HCT116 (cell line): ENCODE measurements around the gene OMP. TPM values are rescaled to one million over a fixed set of nuclear protein-coding genes. Genes with fewer than 3 reads are reported as not detected.

Experiments used
- ATAC-seq: fragments of 200-7000 bp; cut with Tn5 transposase; 2 replicates; pipeline ENCODE4 v1.9.1; 2020; ENCODE audit warnings: mild to moderate bottlenecking, moderate library complexity
- BruUV-seq: library from RNA; stranded (reverse); fragments of 400-500 nt; replicated peaks from 2 replicates; lab custom pipeline; 2021; lab: Mats Ljungman, UMichigan
- CTCF ChIA-PET: fragments of 300-600 bp; sonication (Branson Sonifier 250); formaldehyde crosslinking; loops from one replicate; lab custom pipeline; 2021; ENCODE audit warnings: antibody characterized with exemption; lab: Charles Lee
- POLR2A ChIA-PET: fragments of 300-600, 350-600 bp; sonication (Branson Sonifier 250); formaldehyde crosslinking; loops from one replicate; lab custom pipeline; 2021; ENCODE audit warnings: antibody characterized with exemption; lab: Charles Lee
- RAD21 ChIA-PET, 2 experiments: fragments of 300-600 bp; sonication (Branson Sonifier 250); formaldehyde crosslinking; loops; one replicate each; lab custom pipeline; 2023; ENCODE audit warnings: low total read pairs in 2 of 2; ENCODE audit not compliant: uncharacterized antibody in 2 of 2, unreplicated experiment in 2 of 2, low non-redundant PET in 1 of 2; lab: Charles Lee
- DNase-seq: peaks from one replicate; pipeline ENCODE4 v3.0.0-alpha.2; 2010; ENCODE audit warnings: low read depth, low spot score
- H2AFZ ChIP-seq: fragments of 200-600 bp; shearing (Covaris generic), sonication (generic); 2 replicates; pipeline ENCODE4 v1.6.1; 2017; ENCODE audit warnings: low read depth, mixed run types, mixed read lengths, antibody characterized with exemption, low read length; ENCODE audit not compliant: poor library complexity, severe bottlenecking
- H3K27ac ChIP-seq: 2 replicates; pipeline ENCODE4 v1.5.1; 2012; ENCODE audit warnings: low read depth, low read length
- H3K27me3 ChIP-seq: fragments of 200-600 bp; sonication (generic); 2 replicates; pipeline ENCODE4 v1.6.1; 2016; ENCODE audit warnings: mixed run types, low read length, mixed read lengths; ENCODE audit not compliant: insufficient read depth
- H3K36me3 ChIP-seq, 2 experiments: fragments of 200-500 bp in 1 of 2; fragments of 200-600 bp in 1 of 2; sonication (Bioruptor generic) in 1 of 2; sonication (generic) in 1 of 2; 2 replicates each; pipeline versions ENCODE4 v1.5.1 to v1.6.1; 2014 to 2016; ENCODE audit warnings: low read length in 2 of 2, inconsistent platforms in 1 of 2, mixed read lengths in 1 of 2, mixed run types in 1 of 2; ENCODE audit not compliant: insufficient read depth in 2 of 2, control insufficient read depth in 1 of 2
- H3K4me1 ChIP-seq, 2 experiments: fragments of 200-600 bp in 1 of 2; sonication (generic) in 1 of 2; 2 replicates each; pipeline versions ENCODE4 v1.5.1 to v1.6.1; 2012 to 2017; ENCODE audit warnings: low read length in 2 of 2, inconsistent platforms in 1 of 2, mild to moderate bottlenecking in 1 of 2, mixed read lengths in 1 of 2, mixed run types in 1 of 2, moderate library complexity in 1 of 2; ENCODE audit not compliant: insufficient read depth in 2 of 2, control insufficient read depth in 1 of 2
- H3K4me2 ChIP-seq: fragments of 200-600 bp; sonication (generic); 2 replicates; pipeline ENCODE4 v1.6.1; 2017; ENCODE audit warnings: mixed run types, low read length, mixed read lengths
- H3K4me3 ChIP-seq, 2 experiments: fragments of 200-600 bp in 1 of 2; sonication (generic) in 1 of 2; replicated peaks in 1 of 2; 2 replicates each; pipeline ENCODE4 v1.5.1; 2011 to 2016; ENCODE audit warnings: low read length in 2 of 2, control low read depth in 1 of 2, low read depth in 1 of 2, mild to moderate bottlenecking in 1 of 2, mixed read lengths in 1 of 2, mixed run types in 1 of 2
- H3K79me2 ChIP-seq: fragments of 200-600 bp; sonication (generic); 2 replicates; pipeline ENCODE4 v1.6.1; 2017; ENCODE audit warnings: mild to moderate bottlenecking, mixed run types, low read length, moderate library complexity, mixed read lengths; ENCODE audit not compliant: insufficient read depth
- H3K9ac ChIP-seq: fragments of 200-600 bp; sonication (generic); 2 replicates; pipeline ENCODE4 v1.6.1; 2016; ENCODE audit warnings: low read length, mixed read lengths
- H3K9me2 ChIP-seq: fragments of 200-600 bp; sonication (generic), shearing (Covaris generic); 2 replicates; pipeline ENCODE4 v1.6.1; 2017; ENCODE audit warnings: mixed run types, mild to moderate bottlenecking, moderate library complexity; ENCODE audit not compliant: insufficient read depth
- H3K9me3 ChIP-seq, 2 experiments: fragments of 200-500 bp in 1 of 2; fragments of 200-600 bp in 1 of 2; sonication (Bioruptor generic) in 1 of 2; sonication (generic) in 1 of 2; 2 replicates each; pipeline ENCODE4 v1.6.1; 2014 to 2017; ENCODE audit warnings: low read length in 2 of 2, mixed read lengths in 2 of 2, inconsistent platforms in 1 of 2, low read depth in 1 of 2, mild to moderate bottlenecking in 1 of 2, mixed run types in 1 of 2, moderate library complexity in 1 of 2; ENCODE audit not compliant: control insufficient read depth in 1 of 2, insufficient read depth in 1 of 2
- H4K20me1 ChIP-seq: fragments of 200-600 bp; sonication (generic), shearing (Covaris generic); 2 replicates; pipeline ENCODE4 v1.6.1; 2017; ENCODE audit warnings: mixed run types, mild to moderate bottlenecking, moderate library complexity; ENCODE audit not compliant: insufficient read depth
- CEBPB ChIP-seq: IDR thresholded peaks from 2 replicates; pipeline ENCODE4 v1.6.1; 2012; ENCODE audit warnings: low read depth
- ELF1 ChIP-seq: IDR thresholded peaks from 2 replicates; pipeline ENCODE4 v1.6.1; 2012; ENCODE audit warnings: low read depth, borderline replicate concordance
- JUND ChIP-seq: IDR thresholded peaks from 2 replicates; pipeline ENCODE4 v1.6.1; 2012
- REST ChIP-seq: IDR thresholded peaks from 2 replicates; pipeline ENCODE4 v1.6.1; 2012; ENCODE audit warnings: low read depth
- SIN3A ChIP-seq: IDR thresholded peaks from 2 replicates; pipeline ENCODE4 v1.6.1; 2012; ENCODE audit warnings: low read depth
- SP1 ChIP-seq: IDR thresholded peaks from 2 replicates; pipeline ENCODE4 v1.6.1; 2012; ENCODE audit warnings: low read depth
- SRF ChIP-seq: IDR thresholded peaks from 2 replicates; pipeline ENCODE4 v1.6.1; 2012; ENCODE audit warnings: low read depth
- YY1 ChIP-seq: IDR thresholded peaks from 2 replicates; pipeline ENCODE4 v1.6.1; 2011; ENCODE audit warnings: low read length, low read depth, moderate library complexity, mild to moderate bottlenecking; ENCODE audit not compliant: insufficient replicate concordance; ENCODE audit errors: extremely low read depth
- ZBTB33 ChIP-seq: IDR thresholded peaks from 2 replicates; pipeline ENCODE4 v1.6.1; 2011; ENCODE audit warnings: mild to moderate bottlenecking, low read length, moderate library complexity; ENCODE audit not compliant: insufficient replicate concordance; ENCODE audit errors: extremely low read depth
- ZFX ChIP-seq: fragments of 450-650 bp; IDR thresholded peaks from 2 replicates; pipeline ENCODE4 v1.6.1; 2017
- intact Hi-C: fragments of 100-400 bp; cut with micrococcal nuclease; formaldehyde crosslinking; loops from 2 replicates; pipeline ENCODE4 v1.10.0; 2022
- total RNA-seq: library from RNA; stranded (reverse); gene quantifications from one replicate; pipeline ENCODE4 v1.2.1, GENCODE V29; 2021; ENCODE audit not compliant: unreplicated experiment

Gene OMP
- total RNA-seq, 1 experiment from 2014 or later, result not detected

GRCh38 chr11:77129069-77129841, 26.6 kb downstream of the OMP start:
- Histone ChIP-seq H3K36me3 (no peaks in the 10 kb centered on the region), H3K9me3 (no peaks in the 10 kb centered on the region), H3K4me1 (peaks cover 3 to 15% of the 10 kb centered on the region in 2 experiments; a peak in 3 of 4 replicates), H3K4me2 (no peak overlapping the region), H3K9me2 (no peaks in the 10 kb centered on the region), H3K79me2 (no peaks in the 10 kb centered on the region), H4K20me1 (no peaks in the 10 kb centered on the region), H2AFZ (no peak overlapping the region), H3K9ac (no peak overlapping the region), H3K4me3 (no peak overlapping the region), H3K27ac (no peak overlapping the region), H3K27me3 (no peaks in the 10 kb centered on the region)
- intact Hi-C loops, result no loop called here
- RAD21 ChIA-PET, result no interaction called here
- DNase-seq, result no peak
- POLR2A ChIA-PET, result no interaction called here
- no TSS peak for BruUV-seq
- CTCF ChIA-PET, result interaction anchor here (1.1 kb wide), 1 partner anchor 59 kb away, joined by 3 read pairs; no protein-coding TSS in a partner anchor
- TF ChIP-seq ZFX (no peak), SP1 (no peak), CEBPB (no peak), YY1 (no peak), REST (no peak), ELF1 (no peak), SRF (no peak), SIN3A (no peak), JUND (no peak), ZBTB33 (no peak)
- ATAC-seq, result no peak
